ENCODE results near the gene B4GALT3.
"Not testable (repeated sequence)": the region's sequence is repeated elsewhere in the genome, so short reads cannot be mapped to it uniquely, and the experiment has no call there.

B4GALT3 gene

DNA sequence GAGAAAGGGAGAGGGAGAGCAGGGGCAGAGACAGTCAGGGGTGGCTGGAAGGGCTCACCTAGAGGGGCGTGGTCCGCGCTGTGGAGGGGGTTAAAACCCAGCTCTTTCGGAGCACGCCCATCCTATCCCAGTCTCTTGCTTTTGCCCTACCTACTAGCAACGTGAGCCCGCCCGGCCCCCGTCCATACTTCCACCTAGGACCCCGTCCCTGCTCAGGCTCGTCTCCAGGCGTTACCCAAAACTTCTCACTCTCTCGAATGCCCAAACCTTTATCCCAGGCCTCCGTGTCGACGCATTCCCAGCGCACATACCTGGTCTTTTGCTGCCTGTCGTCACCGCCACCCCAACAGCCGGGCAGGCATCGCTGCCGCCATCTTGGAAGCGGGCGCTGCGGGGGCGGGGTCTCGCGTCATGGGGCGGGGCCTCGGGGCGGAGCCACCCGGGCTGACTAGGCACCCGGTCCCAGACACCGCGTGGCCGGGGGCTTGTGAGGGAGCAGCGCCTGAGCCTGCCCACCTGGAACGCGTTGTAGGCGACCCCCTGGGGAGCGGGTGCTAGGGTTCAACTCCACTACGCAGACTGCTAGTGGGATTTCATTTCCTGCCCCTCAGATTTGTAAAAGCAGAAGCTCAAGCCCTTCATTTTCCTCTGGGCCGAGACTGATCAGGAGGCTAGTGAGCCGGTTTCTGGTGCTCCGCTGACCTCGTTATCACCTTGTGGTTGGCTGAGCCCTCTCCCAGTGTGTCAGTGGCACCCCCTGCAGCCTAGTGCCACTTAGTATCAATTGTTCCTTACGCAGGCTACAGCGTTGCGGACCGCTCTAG is at the start of gene B4GALT3:
TSS of gene B4GALT3 (minus strand) at position 396 of the 824 bp plus-strand sequence. CDS start 1,447 bp downstream, outside the sequence.
- peak; percentile 95 for DNase-seq

DNA sequence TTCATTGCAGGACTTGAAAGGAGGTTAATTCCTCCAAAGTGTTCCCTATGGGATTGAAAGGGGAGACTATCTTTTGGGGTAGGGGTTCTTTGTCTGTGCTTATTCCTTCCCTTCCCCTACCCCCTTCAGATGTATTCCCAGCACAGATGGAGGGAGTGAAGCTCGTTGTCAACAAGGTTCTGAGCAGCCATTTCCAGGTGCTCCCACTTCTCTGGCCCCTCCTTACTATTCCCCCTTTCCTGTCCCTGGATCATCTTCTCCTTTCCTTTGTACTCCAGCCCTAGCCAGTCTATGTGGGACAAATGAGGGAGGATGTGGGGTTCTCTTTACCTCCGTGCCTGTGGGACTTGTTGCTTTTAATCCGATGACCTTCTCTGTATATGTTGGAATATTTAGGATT is 49.5 kb upstream of the B4GALT3 start:
- peak; percentile 59 for DNase-seq

DNA sequence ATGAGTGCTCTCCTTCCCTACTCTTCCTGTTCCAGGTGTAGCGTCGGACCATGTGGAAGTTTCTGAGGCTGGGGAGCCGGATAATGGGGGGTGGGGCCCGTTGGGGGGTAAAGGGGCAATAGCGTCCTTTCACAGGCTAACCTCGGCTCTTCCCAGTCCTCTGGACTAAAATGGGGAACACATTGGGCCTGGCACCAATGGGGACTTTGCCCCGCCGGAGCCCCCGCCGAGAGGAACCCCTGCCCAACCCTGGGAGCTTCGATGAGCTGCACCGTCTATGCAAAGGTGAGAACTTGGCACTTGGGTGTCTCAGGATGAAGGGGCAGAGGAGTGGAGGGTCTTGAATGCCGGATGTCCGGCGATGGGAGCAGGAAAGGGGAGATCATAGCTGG is 49.0 kb upstream of the B4GALT3 start:
- no peak for DNase-seq

GRCh38 chr1:161225534-161226319 is 48.4 kb upstream of the B4GALT3 start, which contains the start of gene TOMM40L:
TSS of gene TOMM40L (plus strand) at chr1:161226060. CDS start at chr1:161226490, 430 bp downstream.
- DNase-seq = peak; percentile 98

- DNase-seq = no peak
Observed at GRCh38 chr1:161225178-161225533, 47.8 kb upstream of the B4GALT3 start.

GRCh38 chr1:161224695-161225087 is 47.4 kb upstream of the B4GALT3 start:
- not testable (repeated sequence) for DNase-seq

- no peak for DNase-seq
Observed at GRCh38 chr1:161223805-161224694, 46.7 kb upstream of the B4GALT3 start.

- DNase-seq = no peak
Observed at GRCh38 chr1:161222175-161223019, 45.1 kb upstream of the B4GALT3 start.

- DNase-seq = no peak
Observed at GRCh38 chr1:161220002-161220401, 42.7 kb upstream of the B4GALT3 start.

DNA sequence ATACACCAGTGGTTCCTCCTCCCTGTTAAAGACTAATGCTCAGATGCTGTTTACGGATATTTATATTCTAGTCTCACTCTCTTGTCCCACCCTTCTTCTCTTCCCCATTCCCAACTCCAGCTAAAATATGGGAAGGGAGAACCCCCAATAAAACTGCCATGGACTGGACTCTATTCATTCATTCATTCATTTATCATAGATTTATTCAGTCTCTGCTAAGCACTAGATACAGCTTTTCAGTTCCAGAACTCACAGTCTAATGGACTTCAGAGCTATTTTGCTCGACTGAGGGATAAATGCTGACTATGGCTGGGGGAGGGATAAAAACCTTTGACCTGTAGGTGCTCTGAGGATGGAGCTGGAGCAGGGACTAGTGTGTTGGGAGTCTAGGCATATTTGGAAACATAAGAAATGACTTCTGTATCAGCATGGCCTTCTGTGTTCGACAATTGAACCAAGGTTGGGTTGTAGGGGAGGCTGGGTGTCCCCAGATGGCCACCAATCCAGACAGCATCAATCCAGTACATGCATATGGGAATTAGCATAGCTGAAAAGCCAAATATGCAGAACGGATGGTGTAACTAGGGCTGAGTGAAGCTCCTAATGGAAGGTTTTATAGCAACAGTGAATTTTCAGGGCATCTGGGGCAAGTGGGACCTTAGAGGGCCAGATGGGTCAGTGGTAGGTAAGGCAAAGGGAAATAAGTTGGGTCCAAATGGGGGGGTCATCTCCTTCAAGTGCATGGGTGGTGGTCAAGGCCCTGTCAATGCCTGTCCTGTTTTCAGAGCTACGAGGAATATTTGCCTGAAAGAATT is 42.0 kb upstream of the B4GALT3 start:
- DNase-seq = no peak

GRCh38 chr1:161218301-161219077 is 41.2 kb upstream of the B4GALT3 start:
- no peak for DNase-seq

DNA sequence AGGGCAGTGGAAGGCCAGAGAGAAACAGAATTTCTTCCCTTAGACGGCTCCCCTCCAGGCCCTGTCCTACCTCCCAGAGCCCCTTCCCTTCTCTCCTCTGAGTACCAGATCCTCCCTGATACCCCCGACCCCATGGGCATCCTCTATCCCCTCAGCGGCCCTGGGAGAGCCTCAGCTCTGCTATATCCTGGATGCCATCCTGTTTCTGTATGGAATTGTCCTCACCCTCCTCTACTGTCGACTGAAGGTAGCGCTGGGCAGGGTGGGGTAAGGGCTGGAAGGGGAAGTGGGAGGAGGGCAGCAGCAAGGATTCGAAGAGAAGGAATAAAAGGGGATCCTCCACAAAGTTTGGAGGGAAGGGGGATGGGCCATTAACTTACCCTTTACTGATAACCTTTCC is 40.5 kb upstream of the B4GALT3 start:
- no peak for DNase-seq

- DNase-seq = no peak
Observed at GRCh38 chr1:161216945-161217712, 39.8 kb upstream of the B4GALT3 start.

GRCh38 chr1:161215076-161215475 is 37.8 kb upstream of the B4GALT3 start, which contains the start of gene FCER1G:
TSS of gene FCER1G (plus strand) at chr1:161215295. CDS start at chr1:161215322, 27 bp downstream.
- DNase-seq = no peak

DNA sequence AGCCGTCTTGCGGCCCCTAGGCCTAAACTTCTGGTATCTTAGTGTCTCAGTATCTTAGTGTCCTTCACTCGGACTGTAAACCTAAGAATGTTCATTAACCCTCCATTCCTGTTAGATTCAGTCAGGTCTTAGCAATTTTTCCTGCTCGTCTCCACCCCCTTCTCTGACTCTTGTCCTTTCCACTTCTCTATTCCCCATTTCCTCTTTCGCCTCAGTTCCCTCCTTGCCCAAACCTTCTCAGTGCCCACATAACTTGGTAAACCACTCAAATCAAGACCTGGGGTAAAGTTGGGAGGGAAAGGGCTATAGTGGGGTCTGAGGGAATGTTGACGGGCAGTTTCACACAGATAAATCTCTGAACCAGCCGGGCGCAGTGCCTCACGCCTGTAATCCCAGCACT is 37.1 kb upstream of the B4GALT3 start:
- no peak for DNase-seq

DNA sequence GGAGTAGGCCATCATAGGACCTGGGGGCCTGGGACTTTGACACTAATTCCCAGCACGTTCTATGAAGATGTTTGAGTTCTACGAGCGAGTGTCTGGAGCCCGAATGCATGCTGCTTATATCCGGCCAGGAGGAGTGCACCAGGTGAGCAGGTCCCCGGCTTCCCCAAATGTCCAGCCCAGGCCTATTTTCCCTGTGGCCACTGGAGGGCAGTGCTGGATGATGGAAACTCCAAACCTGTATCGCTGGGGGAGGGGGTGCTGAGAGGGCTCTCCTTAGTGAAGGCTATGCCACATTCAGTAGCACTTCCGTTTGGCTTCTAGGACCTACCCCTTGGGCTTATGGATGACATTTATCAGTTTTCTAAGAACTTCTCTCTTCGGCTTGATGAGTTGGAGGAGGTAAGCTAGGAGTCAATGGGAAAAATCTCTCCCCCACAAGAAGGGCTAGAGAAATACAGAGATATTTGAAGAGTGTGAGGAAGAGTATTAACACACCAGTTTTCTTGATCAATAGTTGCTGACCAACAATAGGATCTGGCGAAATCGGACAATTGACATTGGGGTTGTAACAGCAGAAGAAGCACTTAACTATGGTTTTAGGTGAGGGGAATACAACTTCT is 32.6 kb upstream of the B4GALT3 start:
- DNase-seq = peak; percentile 94

GRCh38 chr1:161207173-161207572 is 29.9 kb upstream of the B4GALT3 start:
- no peak for DNase-seq

- no peak for DNase-seq
Observed at GRCh38 chr1:161206411-161207140, 29.3 kb upstream of the B4GALT3 start.

All from DMS53 (cell line).